ENCODE measurements around the gene FAM20A. TPM values are rescaled to one million over a fixed set of nuclear protein-coding genes. Genes with fewer than 3 reads are reported as not detected.

FAM20A gene
- total RNA-seq, 1 experiment from 2014 or later = not detected

DNA sequence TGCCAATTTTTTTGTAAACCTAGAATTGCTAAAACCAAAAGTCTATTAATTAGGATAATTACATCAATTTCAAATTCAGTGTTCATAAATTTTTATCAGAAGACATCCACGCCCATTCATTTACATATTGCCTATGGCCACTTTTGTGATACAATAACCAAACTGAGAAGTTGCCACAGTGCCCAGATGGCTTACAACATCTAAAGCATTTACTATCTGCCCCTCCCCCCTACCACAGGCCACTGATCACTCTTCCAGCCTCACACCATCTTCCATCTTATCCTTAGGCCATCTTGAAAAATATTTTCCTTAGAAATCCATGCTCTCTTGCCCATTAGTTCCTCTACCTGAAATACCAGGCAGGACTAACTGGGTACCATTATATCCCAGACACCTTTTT lies 95.2 kb downstream of the FAM20A start:
- H3K9me2 ChIP-seq (ENCODE audit: insufficient read depth) = no peaks in the 10 kb centered on the region
- CTCF ChIA-PET = no interaction called here
- peaks cover 6 to 12% of the 10 kb centered on the region in 2 experiments for H3K4me1 ChIP-seq (ENCODE audit: control insufficient read depth in 1 of 2, insufficient read depth in 2 of 2, low read length in 2 of 2)
- BruUV-seq (replicated peaks) = no TSS peak
- no peaks in the 10 kb centered on the region for H4K20me1 ChIP-seq (ENCODE audit: insufficient read depth)
- no peak overlapping the region for H3K27ac ChIP-seq (ENCODE audit: low read depth, low read length)
- POLR2A ChIA-PET = no interaction called here
- H3K9me3 ChIP-seq (ENCODE audit: control insufficient read depth in 1 of 2, insufficient read depth in 1 of 2, low read depth in 1 of 2, low read length in 2 of 2) = no peaks in the 10 kb centered on the region
- DNase-seq (ENCODE audit: low read depth, low spot score) (no peak), ATAC-seq (no peak)
- H3K36me3 ChIP-seq (ENCODE audit: control insufficient read depth in 1 of 2, insufficient read depth in 2 of 2, low read length in 2 of 2) = no peaks in the 10 kb centered on the region
- no peak overlapping the region for H2AFZ ChIP-seq (ENCODE audit: low read depth, low read length, poor library complexity, severe bottlenecking)
- H3K27me3 ChIP-seq (ENCODE audit: insufficient read depth, low read length) = no peaks in the 10 kb centered on the region
- TF ChIP-seq, protein P1, sequence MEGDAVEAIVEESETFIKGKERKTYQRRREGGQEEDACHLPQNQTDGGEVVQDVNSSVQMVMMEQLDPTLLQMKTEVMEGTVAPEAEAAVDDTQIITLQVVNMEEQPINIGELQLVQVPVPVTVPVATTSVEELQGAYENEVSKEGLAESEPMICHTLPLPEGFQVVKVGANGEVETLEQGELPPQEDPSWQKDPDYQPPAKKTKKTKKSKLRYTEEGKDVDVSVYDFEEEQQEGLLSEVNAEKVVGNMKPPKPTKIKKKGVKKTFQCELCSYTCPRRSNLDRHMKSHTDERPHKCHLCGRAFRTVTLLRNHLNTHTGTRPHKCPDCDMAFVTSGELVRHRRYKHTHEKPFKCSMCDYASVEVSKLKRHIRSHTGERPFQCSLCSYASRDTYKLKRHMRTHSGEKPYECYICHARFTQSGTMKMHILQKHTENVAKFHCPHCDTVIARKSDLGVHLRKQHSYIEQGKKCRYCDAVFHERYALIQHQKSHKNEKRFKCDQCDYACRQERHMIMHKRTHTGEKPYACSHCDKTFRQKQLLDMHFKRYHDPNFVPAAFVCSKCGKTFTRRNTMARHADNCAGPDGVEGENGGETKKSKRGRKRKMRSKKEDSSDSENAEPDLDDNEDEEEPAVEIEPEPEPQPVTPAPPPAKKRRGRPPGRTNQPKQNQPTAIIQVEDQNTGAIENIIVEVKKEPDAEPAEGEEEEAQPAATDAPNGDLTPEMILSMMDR (IDR thresholded peaks at IDR 0.05 in 2 of 3, conservative IDR thresholded peaks at IDR 0.05 in 1 of 3; ENCODE audit: borderline replicate concordance in 1 of 3, insufficient read depth in 1 of 3, low read depth in 2 of 3, low read length in 2 of 3) = no peak
- no peak for TF ChIP-seq ZFX (IDR thresholded peaks at IDR 0.05)
- TF ChIP-seq, protein P2, sequence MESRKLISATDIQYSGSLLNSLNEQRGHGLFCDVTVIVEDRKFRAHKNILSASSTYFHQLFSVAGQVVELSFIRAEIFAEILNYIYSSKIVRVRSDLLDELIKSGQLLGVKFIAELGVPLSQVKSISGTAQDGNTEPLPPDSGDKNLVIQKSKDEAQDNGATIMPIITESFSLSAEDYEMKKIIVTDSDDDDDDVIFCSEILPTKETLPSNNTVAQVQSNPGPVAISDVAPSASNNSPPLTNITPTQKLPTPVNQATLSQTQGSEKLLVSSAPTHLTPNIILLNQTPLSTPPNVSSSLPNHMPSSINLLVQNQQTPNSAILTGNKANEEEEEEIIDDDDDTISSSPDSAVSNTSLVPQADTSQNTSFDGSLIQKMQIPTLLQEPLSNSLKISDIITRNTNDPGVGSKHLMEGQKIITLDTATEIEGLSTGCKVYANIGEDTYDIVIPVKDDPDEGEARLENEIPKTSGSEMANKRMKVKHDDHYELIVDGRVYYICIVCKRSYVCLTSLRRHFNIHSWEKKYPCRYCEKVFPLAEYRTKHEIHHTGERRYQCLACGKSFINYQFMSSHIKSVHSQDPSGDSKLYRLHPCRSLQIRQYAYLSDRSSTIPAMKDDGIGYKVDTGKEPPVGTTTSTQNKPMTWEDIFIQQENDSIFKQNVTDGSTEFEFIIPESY (IDR thresholded peaks at IDR 0.05; ENCODE audit: extremely low read depth, insufficient replicate concordance, low read length) = no peak
- no peak for TF ChIP-seq EZH2 (IDR thresholded peaks at IDR 0.05)
- H3K79me2 ChIP-seq (ENCODE audit: insufficient read depth, low read length) = no peaks in the 10 kb centered on the region
- intact Hi-C loops (cut with micrococcal nuclease) = no loop called here
- H3K9ac ChIP-seq (ENCODE audit: low read length) = no peak overlapping the region
- RAD21 ChIA-PET (ENCODE audit: low non-redundant PET in 1 of 2, low total read pairs in 2 of 2, uncharacterized antibody in 2 of 2, unreplicated experiment in 2 of 2) = no interaction called here
- no peak overlapping the region for H3K4me3 ChIP-seq (replicated peaks in 1 of 2; ENCODE audit: low read depth in 1 of 2, low read length in 2 of 2)
- H3K4me2 ChIP-seq (ENCODE audit: low read length) = no peak overlapping the region

DNA sequence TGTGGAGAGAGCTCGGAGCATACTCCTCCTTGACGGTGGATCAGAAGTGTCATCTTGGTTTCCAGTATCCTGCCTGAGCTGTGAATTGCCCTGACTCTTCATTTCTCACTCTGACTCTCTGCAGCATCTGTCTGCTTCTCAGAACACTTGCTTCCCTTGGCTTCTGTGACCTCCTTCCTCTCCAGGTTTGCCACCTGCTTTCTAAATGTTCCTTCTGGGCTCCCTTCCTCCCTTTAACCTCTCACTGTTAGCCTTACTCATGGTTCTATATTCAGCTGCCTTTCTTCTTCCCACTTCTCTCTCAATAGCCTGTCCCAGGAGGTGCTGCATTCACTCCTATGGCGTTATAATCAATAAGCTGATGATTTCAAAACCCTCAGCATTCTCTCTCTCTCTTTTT lies 100.1 kb downstream of the FAM20A start:
- ATAC-seq (no peak), DNase-seq (ENCODE audit: low read depth, low spot score) (no peak)
- Histone ChIP-seq H4K20me1 (ENCODE audit: insufficient read depth) (no peaks in the 10 kb centered on the region), H3K4me2 (ENCODE audit: low read length) (no peak overlapping the region), H3K4me3 (replicated peaks in 1 of 2; ENCODE audit: low read depth in 1 of 2, low read length in 2 of 2) (no peak overlapping the region), H3K9ac (ENCODE audit: low read length) (no peak overlapping the region), H3K9me3 (ENCODE audit: control insufficient read depth in 1 of 2, insufficient read depth in 1 of 2, low read depth in 1 of 2, low read length in 2 of 2) (no peaks in the 10 kb centered on the region), H3K36me3 (ENCODE audit: control insufficient read depth in 1 of 2, insufficient read depth in 2 of 2, low read length in 2 of 2) (no peaks in the 10 kb centered on the region), H2AFZ (ENCODE audit: low read depth, low read length, poor library complexity, severe bottlenecking) (no peak overlapping the region), H3K9me2 (ENCODE audit: insufficient read depth) (no peaks in the 10 kb centered on the region), H3K79me2 (ENCODE audit: insufficient read depth, low read length) (no peaks in the 10 kb centered on the region), H3K27me3 (ENCODE audit: insufficient read depth, low read length) (no peaks in the 10 kb centered on the region), H3K27ac (ENCODE audit: low read depth, low read length) (no peak overlapping the region), H3K4me1 (ENCODE audit: control insufficient read depth in 1 of 2, insufficient read depth in 2 of 2, low read length in 2 of 2) (peaks cover 0 to 6% of the 10 kb centered on the region in 2 experiments; a peak in 1 of 4 replicates)
- CTCF ChIA-PET = interaction anchor here (1.3 kb wide), 1 partner anchor 33 kb away, joined by 3 read pairs; no protein-coding TSS in a partner anchor
- BruUV-seq (replicated peaks) = no TSS peak
- intact Hi-C loops (cut with micrococcal nuclease) = no loop called here
- RAD21 ChIA-PET (ENCODE audit: low non-redundant PET in 1 of 2, low total read pairs in 2 of 2, uncharacterized antibody in 2 of 2, unreplicated experiment in 2 of 2) = no interaction called here
- POLR2A ChIA-PET = interaction anchor here (2.3 kb wide), 1 partner anchor 10 kb away, joined by 9 read pairs; the partner anchor contains the start of gene PRKAR1A
- no peak for TF ChIP-seq CBX3 (IDR thresholded peaks at IDR 0.05; ENCODE audit: low read depth)
- no peak for TF ChIP-seq POLR2A (IDR thresholded peaks at IDR 0.05; ENCODE audit: borderline replicate concordance, extremely low read depth, insufficient read depth, insufficient read length)
- no peak for TF ChIP-seq TCF7L2 (IDR thresholded peaks at IDR 0.05; ENCODE audit: borderline replicate concordance, extremely low read depth, insufficient read depth, insufficient read length)
- TF ChIP-seq, protein P3, sequence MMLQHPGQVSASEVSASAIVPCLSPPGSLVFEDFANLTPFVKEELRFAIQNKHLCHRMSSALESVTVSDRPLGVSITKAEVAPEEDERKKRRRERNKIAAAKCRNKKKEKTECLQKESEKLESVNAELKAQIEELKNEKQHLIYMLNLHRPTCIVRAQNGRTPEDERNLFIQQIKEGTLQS (IDR thresholded peaks at IDR 0.05) = no peak
- TF ChIP-seq CEBPB (IDR thresholded peaks at IDR 0.05; ENCODE audit: low read depth) = no peak
- no peak for TF ChIP-seq EZH2phosphoT487 (IDR thresholded peaks at IDR 0.05; ENCODE audit: borderline replicate concordance)
- no peak for TF ChIP-seq RAD21 (IDR thresholded peaks at IDR 0.05; ENCODE audit: low read depth)
- no peak for TF ChIP-seq JUND (IDR thresholded peaks at IDR 0.05)
- TF ChIP-seq, protein P4, sequence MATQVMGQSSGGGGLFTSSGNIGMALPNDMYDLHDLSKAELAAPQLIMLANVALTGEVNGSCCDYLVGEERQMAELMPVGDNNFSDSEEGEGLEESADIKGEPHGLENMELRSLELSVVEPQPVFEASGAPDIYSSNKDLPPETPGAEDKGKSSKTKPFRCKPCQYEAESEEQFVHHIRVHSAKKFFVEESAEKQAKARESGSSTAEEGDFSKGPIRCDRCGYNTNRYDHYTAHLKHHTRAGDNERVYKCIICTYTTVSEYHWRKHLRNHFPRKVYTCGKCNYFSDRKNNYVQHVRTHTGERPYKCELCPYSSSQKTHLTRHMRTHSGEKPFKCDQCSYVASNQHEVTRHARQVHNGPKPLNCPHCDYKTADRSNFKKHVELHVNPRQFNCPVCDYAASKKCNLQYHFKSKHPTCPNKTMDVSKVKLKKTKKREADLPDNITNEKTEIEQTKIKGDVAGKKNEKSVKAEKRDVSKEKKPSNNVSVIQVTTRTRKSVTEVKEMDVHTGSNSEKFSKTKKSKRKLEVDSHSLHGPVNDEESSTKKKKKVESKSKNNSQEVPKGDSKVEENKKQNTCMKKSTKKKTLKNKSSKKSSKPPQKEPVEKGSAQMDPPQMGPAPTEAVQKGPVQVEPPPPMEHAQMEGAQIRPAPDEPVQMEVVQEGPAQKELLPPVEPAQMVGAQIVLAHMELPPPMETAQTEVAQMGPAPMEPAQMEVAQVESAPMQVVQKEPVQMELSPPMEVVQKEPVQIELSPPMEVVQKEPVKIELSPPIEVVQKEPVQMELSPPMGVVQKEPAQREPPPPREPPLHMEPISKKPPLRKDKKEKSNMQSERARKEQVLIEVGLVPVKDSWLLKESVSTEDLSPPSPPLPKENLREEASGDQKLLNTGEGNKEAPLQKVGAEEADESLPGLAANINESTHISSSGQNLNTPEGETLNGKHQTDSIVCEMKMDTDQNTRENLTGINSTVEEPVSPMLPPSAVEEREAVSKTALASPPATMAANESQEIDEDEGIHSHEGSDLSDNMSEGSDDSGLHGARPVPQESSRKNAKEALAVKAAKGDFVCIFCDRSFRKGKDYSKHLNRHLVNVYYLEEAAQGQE (IDR thresholded peaks at IDR 0.05; ENCODE audit: low read depth) = no peak
- TF ChIP-seq FOSL1 (IDR thresholded peaks at IDR 0.05; ENCODE audit: low read depth) = no peak

Measured in HCT116 (cell line).